ENCODE measurements around the gene SF3B1. TPM values are rescaled to one million over a fixed set of nuclear protein-coding genes. Genes with fewer than 3 reads are reported as not detected.

SF3B1 gene
- total and polyA plus RNA-seq, 10 of the 15 experiments (the other 5 are each of a cell fraction or from before 2014, with no cell fraction given), result 163 to 565 (median 239) TPM

GRCh38 chr2:197472166-197472565 is 37.3 kb upstream of the SF3B1 start:
- H3K79me2 ChIP-seq (ENCODE audit: control insufficient read depth, insufficient read depth, low read length), result no peaks in the 10 kb centered on the region
- SMC1A ChIA-PET (ENCODE audit: uncharacterized antibody, unreplicated experiment), result interaction anchor here (0.6 kb wide), 1 partner anchor 47 kb away, joined by 3 read pairs; no protein-coding TSS in a partner anchor
- BruUV-seq (replicated peaks), result no TSS peak
- no peaks in the 10 kb centered on the region for H3K9me3 ChIP-seq (replicated peaks; ENCODE audit: control insufficient read depth, insufficient read depth, low read length)
- H2AFZ ChIP-seq (ENCODE audit: control insufficient read depth, low read depth, low read length), result no peak overlapping the region
- H3K4me2 ChIP-seq (ENCODE audit: control insufficient read depth, insufficient read depth), result no peak overlapping the region
- ATAC-seq (no peak), FAIRE-seq (no peak), DNase-seq (ENCODE audit: low read depth, low spot score) (no peak)
- RAD21 ChIA-PET (ENCODE audit: unreplicated experiment), result no interaction called here
- H3K9ac ChIP-seq (ENCODE audit: control insufficient read depth, insufficient read depth, low read length), result no peak overlapping the region
- intact Hi-C loops (cut with micrococcal nuclease; ENCODE audit: unreplicated experiment) (no loop called here), in situ Hi-C loops (cut with MboI) (no loop called here)
- H3K36me3 ChIP-seq (ENCODE audit: control insufficient read depth in 2 of 2, insufficient read depth in 2 of 2, low read length in 1 of 2), result peaks cover 3 to 22% of the 10 kb centered on the region in 2 experiments
- no peaks in the 10 kb centered on the region for H3K4me1 ChIP-seq (ENCODE audit: control insufficient read depth, insufficient read depth, low read length)
- H4K20me1 ChIP-seq (ENCODE audit: control insufficient read depth, insufficient read depth), result no peaks in the 10 kb centered on the region
- 98% methylated on average over 5 of the region's 5 CpGs for WGBS (ENCODE audit: insufficient coverage, insufficient replicate concordance, low lambda C conversion rate, missing lambda C conversion rate)
- TF ChIP-seq CREM (IDR thresholded peaks at IDR 0.05; ENCODE audit: low read depth) (no peak), E2F8 (IDR thresholded peaks at IDR 0.05; ENCODE audit: low read depth, partially characterized antibody) (no peak), JUNB (IDR thresholded peaks at IDR 0.05) (no peak), ZNF622 (IDR thresholded peaks at IDR 0.05) (no peak), ZBTB40 (IDR thresholded peaks at IDR 0.05; ENCODE audit: borderline replicate concordance) (peak; percentile 38), ZNF687 (IDR thresholded peaks at IDR 0.05) (no peak)
- H3K4me3 ChIP-seq, result no peak overlapping the region
- CTCF ChIA-PET, result no interaction called here
- H3K27me3 ChIP-seq (replicated peaks in 1 of 2; ENCODE audit: control insufficient read depth in 2 of 2, insufficient read depth in 2 of 2, low read length in 1 of 2), result no peaks in the 10 kb centered on the region
- POLR2A ChIA-PET, result no interaction called here
- no peak overlapping the region for H3K27ac ChIP-seq (ENCODE audit: control insufficient read depth, insufficient read depth)

All from GM12878 (cell line).